ENCODE measurements around the gene CDT1.
A peak's percentile ranks its signal among the peaks of the same experiment; 100 is the strongest.

CDT1 gene

GRCh38 chr16:88762941-88763340, 40.6 kb upstream of the CDT1 start:
- no peak overlapping the region for H3K4me3 ChIP-seq (ENCODE audit: low read length)
- no peak for DNase-seq (ENCODE audit: low read depth)
- TF ChIP-seq CTCF (IDR thresholded peaks at IDR 0.05; ENCODE audit: insufficient read depth, low read depth, low read length, missing control alignments), result no peak

- no peak for TF ChIP-seq CTCF (IDR thresholded peaks at IDR 0.05; ENCODE audit: insufficient read depth, low read depth, low read length, missing control alignments)
- H3K4me3 ChIP-seq (ENCODE audit: low read length), result no peak overlapping the region
- DNase-seq (ENCODE audit: low read depth), result no peak
Measured at GRCh38 chr16:88763502-88764053, 40.0 kb upstream of the CDT1 start.

GRCh38 chr16:88764080-88764479, 39.5 kb upstream of the CDT1 start:
- no peak overlapping the region for H3K4me3 ChIP-seq (ENCODE audit: low read length)
- no peak for DNase-seq (ENCODE audit: low read depth)
- no peak for TF ChIP-seq CTCF (IDR thresholded peaks at IDR 0.05; ENCODE audit: insufficient read depth, low read depth, low read length, missing control alignments)

GRCh38 chr16:88764913-88765349, 38.7 kb upstream of the CDT1 start:
- DNase-seq (ENCODE audit: low read depth), result peak; percentile 86
- H3K4me3 ChIP-seq (ENCODE audit: low read length), result no peak overlapping the region
- TF ChIP-seq CTCF (IDR thresholded peaks at IDR 0.05; ENCODE audit: insufficient read depth, low read depth, low read length, missing control alignments), result no peak

GRCh38 chr16:88766975-88767374, 36.6 kb upstream of the CDT1 start:
- no peak for TF ChIP-seq CTCF (IDR thresholded peaks at IDR 0.05; ENCODE audit: insufficient read depth, low read depth, low read length, missing control alignments)
- DNase-seq (ENCODE audit: low read depth), result no peak
- H3K4me3 ChIP-seq (ENCODE audit: low read length), result no peak overlapping the region

GRCh38 chr16:88767546-88768070, 36.0 kb upstream of the CDT1 start:
- no peak overlapping the region for H3K4me3 ChIP-seq (ENCODE audit: low read length)
- TF ChIP-seq CTCF (IDR thresholded peaks at IDR 0.05; ENCODE audit: insufficient read depth, low read depth, low read length, missing control alignments), result no peak
- no peak for DNase-seq (ENCODE audit: low read depth)

Data from epithelial cell of esophagus (primary cell).